Activated CD4-positive, alpha-beta T cell treated with anti-CD3 and anti-CD28 coated beads for 24 hours (primary cell): ENCODE measurements around the gene CEACAM7.
"Not testable (repeated sequence)": the region's sequence is repeated elsewhere in the genome, so short reads cannot be mapped to it uniquely, and the experiment has no call there.

Experiments
- DNase-seq, 2 donors: peaks; one replicate each; pipeline ENCODE4 v3.0.0-alpha.2; 2020; ENCODE audit warnings: low read depth in 2 of 2

The CEACAM7 gene

DNA sequence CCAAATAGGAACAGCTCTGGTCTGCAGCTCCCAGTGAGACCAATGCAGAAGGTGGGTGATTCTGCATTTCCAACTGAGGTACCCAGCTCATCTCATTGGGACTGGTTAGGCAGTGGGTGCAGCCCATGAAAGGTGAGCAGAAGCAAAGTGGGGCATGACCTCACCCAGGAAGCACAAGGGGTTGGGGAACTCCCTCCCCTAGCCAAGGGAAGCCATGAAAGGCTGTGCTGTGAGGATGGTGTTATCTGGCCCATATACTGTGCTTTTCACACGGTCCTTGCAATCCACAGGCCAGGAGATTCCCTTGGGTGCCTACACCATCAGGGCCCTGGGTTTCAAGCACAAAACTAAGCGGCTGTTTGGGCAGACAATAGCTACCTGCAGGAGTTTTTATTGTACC, 31.3 kb downstream of the CEACAM7 start:
- DNase-seq, result not testable (repeated sequence)

DNA sequence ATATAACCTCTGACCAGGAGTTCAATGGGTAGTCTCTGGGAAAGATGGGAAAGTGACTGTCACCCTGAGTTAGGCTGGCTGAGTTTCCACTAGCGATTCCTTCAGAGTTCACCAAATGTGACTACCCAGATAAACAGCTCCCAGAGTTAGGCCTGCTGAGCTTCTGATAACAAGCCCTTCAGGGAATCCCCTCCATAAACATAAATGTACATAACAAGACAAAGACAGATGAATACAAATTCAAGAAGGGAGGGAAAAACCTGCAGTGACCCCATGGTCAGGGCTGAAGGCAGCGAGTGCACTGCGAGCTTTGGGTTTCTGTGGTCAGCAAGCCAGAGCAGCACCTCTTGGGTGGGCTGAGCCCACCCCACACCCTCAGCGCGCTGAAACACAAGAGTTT, 35.8 kb downstream of the CEACAM7 start:
- DNase-seq, result no peak

DNA sequence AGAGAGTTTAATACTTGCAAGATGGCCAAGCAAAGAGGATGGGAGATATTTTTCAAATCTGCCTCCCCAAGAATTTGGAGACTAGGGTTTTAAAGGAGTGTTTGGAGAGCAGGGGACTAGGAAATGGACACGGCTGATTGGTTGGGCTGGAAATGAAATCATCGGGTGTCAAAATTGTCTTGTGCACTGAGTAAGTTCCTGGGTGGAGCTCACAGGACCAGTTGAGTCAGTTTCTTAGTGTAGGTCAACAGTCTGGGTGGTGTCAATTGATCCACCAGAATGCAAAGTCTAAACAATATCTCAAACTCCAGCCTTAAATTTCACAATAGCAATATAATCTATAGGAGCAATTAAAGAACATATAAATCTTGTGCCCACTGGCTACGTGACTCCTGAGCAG, 38.2 kb downstream of the CEACAM7 start:
- DNase-seq, result no peak

DNA sequence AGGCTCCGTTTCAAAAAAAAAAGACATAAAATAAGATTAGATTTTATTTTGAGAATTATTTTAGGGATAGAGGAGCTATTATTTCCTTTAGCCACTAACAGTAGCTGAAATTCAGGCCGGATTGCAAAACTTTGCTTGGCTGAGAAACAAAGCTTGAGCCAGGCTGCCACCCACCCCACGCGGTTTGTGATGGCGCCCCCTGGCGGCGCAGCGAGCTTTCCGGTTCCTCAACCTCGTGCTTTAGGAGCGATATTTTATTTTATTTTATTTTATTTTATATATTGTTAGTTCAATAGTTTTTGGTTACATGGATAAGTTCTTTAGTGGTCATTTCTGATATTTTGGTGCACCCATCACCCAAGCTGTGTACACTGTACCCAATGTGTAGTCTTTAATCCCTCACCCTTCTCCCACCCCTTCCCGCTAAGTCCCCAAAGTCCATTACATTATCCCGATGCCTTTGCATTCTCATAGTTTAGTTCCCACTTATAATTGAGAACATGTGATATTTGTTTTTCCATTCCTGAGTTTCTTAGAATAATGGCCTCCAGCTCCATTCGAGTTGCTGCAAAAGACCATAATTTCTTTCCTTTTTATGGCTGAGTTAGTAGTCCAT, 41.4 kb downstream of the CEACAM7 start:
- peak; percentile 35 to 56 for DNase-seq

DNA sequence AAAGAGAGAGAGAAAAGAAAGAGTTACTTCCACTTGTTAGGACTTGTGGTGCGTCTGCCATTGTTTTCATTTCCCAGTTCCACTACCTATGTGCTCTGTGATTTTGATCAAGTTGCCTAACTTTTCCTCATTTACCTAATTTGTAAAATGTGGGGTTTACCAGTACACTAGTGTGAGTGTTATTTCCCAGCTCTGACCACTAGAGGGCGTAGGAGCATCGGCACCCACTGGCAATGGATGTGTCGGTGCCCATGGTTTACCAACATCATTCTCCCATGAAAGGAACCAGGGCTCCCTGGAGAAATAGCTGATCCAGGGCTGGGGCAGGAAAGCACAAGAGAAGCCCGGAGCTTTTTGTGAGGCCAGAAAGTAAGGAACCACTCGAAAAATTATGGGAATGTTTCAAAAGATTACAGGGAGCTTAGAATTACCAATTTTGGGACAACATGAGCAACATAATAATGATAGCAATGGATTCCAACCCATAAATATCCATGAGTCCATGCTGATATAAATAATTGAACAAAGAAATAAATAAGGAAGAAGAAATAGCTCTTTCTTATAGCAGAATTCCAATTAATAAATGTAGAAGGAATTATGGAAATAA, 46.1 kb downstream of the CEACAM7 start:
- peak; percentile 55 to 67 for DNase-seq

DNA sequence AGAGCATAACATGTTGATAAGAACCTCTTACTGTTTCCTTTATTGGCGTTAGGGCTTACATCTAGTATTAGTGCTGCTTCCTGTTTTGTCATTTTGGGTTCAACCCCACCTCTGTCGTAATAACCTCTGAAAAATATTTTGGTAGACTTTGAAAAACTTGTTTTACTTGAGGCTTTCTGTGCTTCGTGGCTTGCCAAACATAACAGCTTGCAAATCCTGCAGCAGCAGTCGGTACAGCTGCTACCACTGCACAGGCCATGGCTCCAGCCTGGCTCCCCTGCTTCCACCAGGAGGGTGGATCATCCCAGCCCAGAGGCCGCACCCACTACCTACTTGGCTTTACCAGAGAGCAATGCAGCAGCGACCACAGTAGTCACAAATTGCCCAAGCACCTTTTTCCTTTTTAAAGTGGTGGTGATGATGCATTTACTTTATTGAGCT, 49.4 kb downstream of the CEACAM7 start:
- DNase-seq, result no peak

DNA sequence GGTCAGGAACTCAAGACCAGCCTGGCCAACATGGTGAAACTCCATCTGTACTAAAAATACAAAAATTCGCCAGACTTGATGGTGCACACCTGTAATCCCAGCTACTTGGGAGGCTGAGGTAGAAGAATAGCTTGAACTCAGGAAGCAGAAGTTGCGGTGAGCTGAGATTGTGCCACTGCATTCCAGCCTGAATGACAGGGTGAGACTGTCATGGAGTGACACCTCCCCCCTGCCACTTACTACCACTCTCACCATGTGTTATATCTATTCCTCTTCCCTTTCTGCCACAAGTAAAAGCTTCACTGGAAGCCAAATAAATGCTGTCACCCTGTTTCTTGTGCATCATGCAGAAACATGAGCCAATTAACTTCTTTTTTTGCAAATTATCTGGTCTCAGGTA, 50.6 kb downstream of the CEACAM7 start:
- DNase-seq, result no peak

DNA sequence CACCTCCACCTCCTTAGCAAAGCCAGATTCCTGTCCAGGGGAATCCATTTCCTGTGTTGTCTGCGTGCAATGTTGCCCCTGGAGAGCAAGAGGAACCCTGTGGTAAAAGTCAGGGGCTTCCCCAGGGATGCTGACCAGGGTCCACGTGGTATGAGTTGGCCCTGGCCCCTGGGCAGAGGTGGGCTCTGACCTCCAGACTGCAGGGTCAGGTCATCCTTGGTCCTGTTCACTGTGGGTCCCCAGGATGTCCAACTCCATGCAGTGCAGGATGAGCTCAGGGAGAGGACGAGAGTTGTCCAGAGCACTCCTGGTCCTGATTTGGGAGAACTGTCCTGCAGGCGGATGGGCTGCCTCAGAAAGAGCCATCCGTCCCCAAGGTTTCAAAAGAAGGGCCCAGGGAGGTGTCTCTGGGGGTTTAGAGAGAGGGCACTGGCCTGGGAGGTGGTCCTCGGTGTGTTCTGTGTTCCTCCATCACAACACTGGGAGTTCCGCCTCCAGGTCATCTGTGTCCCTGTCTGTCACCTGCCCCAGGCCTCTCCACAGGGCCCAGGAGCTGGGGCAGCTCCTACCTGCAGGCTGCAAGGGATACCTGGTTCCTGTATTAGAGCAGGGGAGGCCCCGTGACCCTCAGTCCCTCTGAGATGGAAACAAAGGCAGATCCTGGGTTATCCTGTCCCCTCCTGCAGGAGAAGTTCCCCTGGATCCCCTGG, 59.9 kb downstream of the CEACAM7 start:
- DNase-seq, result no peak

DNA sequence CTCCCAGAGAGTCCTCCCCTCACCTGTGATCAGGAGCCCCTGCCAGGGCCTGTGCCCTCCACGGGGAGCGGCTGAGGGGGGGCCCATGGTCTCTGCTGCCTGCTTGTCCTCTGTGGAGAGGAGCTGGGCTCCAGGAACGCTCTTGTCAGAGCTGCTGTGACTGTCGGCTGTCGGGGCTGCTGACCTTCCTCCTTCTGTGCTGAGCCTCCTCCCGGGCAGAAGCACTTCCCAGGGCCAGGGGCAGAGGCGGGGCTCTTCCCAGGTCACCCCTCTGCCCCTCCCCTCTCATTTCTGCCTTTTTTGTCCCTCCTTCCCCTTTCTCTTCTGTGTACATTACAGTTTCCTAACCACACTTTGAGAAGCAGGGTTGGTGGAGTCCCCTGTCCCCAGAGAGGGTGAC, 61.2 kb downstream of the CEACAM7 start, which contains the start of gene CEACAM4:
TSS of gene CEACAM4 (minus strand) at position 198 of the 400 bp plus-strand sequence. CDS start at position 87, 111 bp downstream.
- no peak for DNase-seq

DNA sequence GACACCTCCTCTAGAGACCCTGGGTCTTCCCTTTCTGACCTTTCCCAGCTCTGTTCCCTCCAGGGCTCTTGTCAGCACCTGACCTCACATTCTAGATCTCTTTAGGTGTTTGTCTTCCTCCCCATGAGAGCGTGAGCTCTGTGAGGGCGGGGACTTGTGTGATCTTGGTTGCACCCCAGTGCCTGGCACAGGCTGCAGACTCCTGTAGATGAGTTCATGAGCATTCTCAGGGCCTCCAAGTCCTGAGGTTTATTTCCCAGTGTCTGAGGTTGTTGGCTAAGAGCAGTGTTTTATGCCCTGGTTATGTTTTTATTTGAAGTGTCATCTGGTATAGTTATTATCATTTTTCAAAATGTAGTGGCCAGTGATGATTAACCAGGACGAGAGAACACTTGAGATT, 61.8 kb downstream of the CEACAM7 start:
- DNase-seq, result no peak

DNA sequence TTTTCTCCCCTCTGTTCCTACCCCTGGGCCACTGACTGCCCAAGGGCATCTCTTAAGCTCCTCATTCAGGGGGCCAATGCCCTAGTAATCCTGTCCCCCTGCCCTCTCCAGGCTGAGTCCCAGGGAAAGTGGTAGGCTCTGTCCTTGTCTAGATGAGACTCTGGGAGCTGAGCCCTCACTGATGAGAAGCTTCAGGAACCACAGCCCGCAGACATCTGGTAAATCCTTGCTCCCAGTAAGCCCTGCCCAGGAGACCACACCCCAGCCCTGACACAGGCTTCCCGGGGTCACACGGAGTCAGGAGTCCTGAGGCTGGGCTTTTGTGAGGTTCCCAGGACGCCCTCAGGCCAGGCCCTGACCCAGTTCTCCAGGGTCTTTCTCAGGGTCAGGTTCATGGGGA, 63.1 kb downstream of the CEACAM7 start:
- DNase-seq, result no peak

DNA sequence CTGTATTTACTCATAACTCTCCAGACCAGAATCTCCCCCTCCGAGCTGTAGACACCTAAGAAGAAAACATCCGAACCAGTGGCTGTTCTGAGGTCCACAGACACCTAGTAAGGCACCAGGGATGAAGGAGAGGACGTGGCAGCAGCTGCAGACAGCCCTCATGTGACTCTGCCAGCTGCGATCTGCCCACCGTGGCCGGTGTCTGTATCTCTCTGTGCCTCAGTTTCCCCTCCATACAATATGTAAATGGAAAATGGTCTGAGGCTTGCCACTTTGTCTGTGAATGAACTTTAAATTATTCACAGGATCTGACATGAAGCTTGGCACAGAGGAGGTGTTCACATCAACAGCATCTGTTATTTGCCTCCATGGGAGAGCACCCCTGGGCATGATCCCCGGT, 63.6 kb downstream of the CEACAM7 start:
- DNase-seq, result no peak

DNA sequence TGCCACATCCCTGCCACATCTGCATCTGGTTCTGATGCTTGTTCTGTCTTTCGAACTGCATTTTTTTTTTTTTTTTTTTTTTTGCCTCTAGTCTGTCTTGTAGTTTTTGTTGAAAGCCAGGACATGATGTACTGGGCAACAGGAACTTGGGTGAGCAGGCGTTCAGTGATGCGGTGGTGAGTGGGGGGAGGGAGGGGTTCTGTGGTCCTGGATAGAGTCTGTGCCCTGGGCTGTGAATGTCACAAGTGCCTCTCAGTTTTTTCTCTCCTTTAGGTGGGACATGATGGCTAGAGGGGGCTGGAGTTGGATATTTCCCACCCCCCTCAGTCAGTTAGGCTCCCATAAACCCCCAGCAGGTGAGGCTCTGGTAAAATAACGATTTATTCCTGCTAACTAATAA, 64.7 kb downstream of the CEACAM7 start:
- no peak for DNase-seq
